ENCODE results near the gene INPP5F. TPM values are rescaled to one million over a fixed set of nuclear protein-coding genes. Genes with fewer than 3 reads are reported as not detected.

INPP5F gene
- total and polyA plus RNA-seq, 9 of the 15 experiments (the other 6 are each of a cell fraction or from before 2014, with no cell fraction given), result 1.6 to 7.3 (median 6.0) TPM

DNA sequence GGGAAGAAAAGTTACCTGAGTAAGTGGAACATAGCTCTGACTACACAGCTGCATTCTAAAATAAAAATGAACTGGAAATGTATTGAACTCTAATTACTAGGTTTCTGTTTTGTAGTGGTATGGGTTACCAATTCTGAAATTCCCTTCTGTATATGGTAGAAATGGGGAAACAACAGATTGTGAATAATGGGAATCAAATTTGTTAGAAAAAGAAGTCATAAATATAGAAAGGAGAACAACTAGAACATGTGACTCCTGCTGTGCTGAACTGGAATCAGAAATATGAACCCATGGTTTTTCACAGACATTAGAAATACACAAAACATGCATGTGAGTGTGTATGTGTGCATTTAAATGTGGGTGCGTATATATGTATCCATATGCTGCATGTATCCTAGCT lies 119.8 kb downstream of the INPP5F start:
- no peak overlapping the region for H2AFZ ChIP-seq (ENCODE audit: low read depth, low read length)
- ATAC-seq, result no peak
- in situ Hi-C loops (cut with MboI), result no loop called here
- H3K79me2 ChIP-seq (ENCODE audit: control insufficient read depth, insufficient read depth, low read length), result no peaks in the 10 kb centered on the region
- H3K4me3 ChIP-seq, result no peak overlapping the region
- H3K9ac ChIP-seq (ENCODE audit: insufficient read depth in 1 of 2, low read depth in 2 of 2, low read length in 2 of 2), result no peak overlapping the region
- H3K36me3 ChIP-seq (ENCODE audit: control insufficient read depth, insufficient read depth, low read length), result peaks cover 94% of the 10 kb centered on the region
- no peak overlapping the region for H3K4me2 ChIP-seq (ENCODE audit: insufficient read depth, low read length)
- H3K27ac ChIP-seq (ENCODE audit: extremely low read depth, low read depth, low read length), result no peak overlapping the region
- 100% methylated on average over 1 of the region's 1 CpG for WGBS (ENCODE audit: insufficient coverage, low coverage, missing lambda C conversion rate)
- ChIA-PET CTCF (ENCODE audit: low intra/inter-chr PET ratio) (no interaction called here), POLR2A (no interaction called here)
- TF ChIP-seq E2F3 (CRISPR knock-in tag; IDR thresholded peaks at IDR 0.05), result no peak
- TF ChIP-seq STAG1 (CRISPR knock-in tag; IDR thresholded peaks at IDR 0.05; ENCODE audit: borderline replicate concordance), result no peak
- no peak for TF ChIP-seq MEF2D (tag; conservative IDR thresholded peaks at IDR 0.05; ENCODE audit: low read depth)
- TF ChIP-seq RBFOX2 (IDR thresholded peaks at IDR 0.05; ENCODE audit: low read depth, low read length), result no peak
- no peak for TF ChIP-seq PHTF2 (CRISPR knock-in tag; IDR thresholded peaks at IDR 0.05)
- TF ChIP-seq YY1 (IDR thresholded peaks at IDR 0.05; ENCODE audit: borderline replicate concordance in 1 of 3, control insufficient read depth in 1 of 3, extremely low read depth in 1 of 3, insufficient read depth in 3 of 3, insufficient read length in 1 of 3, insufficient replicate concordance in 2 of 3, low read depth in 1 of 3, low read length in 2 of 3), result no peak
- no peak for TF ChIP-seq ZNF140 (CRISPR knock-in tag; IDR thresholded peaks at IDR 0.05)
- TF ChIP-seq, protein P1, sequence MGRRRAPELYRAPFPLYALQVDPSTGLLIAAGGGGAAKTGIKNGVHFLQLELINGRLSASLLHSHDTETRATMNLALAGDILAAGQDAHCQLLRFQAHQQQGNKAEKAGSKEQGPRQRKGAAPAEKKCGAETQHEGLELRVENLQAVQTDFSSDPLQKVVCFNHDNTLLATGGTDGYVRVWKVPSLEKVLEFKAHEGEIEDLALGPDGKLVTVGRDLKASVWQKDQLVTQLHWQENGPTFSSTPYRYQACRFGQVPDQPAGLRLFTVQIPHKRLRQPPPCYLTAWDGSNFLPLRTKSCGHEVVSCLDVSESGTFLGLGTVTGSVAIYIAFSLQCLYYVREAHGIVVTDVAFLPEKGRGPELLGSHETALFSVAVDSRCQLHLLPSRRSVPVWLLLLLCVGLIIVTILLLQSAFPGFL (CRISPR knock-in tag; IDR thresholded peaks at IDR 0.05), result no peak
- TF ChIP-seq ZNF217 (CRISPR knock-in tag; IDR thresholded peaks at IDR 0.05), result no peak
- TF ChIP-seq, protein P2, sequence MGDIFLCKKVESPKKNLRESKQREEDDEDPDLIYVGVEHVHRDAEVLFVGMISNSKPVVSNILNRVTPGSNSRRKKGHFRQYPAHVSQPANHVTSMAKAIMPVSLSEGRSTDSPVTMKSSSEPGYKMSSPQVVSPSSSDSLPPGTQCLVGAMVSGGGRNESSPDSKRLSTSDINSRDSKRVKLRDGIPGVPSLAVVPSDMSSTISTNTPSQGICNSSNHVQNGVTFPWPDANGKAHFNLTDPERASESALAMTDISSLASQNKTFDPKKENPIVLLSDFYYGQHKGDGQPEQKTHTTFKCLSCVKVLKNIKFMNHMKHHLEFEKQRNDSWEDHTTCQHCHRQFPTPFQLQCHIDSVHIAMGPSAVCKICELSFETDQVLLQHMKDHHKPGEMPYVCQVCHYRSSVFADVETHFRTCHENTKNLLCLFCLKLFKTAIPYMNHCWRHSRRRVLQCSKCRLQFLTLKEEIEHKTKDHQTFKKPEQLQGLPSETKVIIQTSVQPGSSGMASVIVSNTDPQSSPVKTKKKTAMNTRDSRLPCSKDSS (IDR thresholded peaks at IDR 0.05; ENCODE audit: low read depth, partially characterized antibody), result no peak
- TF ChIP-seq, protein P3, sequence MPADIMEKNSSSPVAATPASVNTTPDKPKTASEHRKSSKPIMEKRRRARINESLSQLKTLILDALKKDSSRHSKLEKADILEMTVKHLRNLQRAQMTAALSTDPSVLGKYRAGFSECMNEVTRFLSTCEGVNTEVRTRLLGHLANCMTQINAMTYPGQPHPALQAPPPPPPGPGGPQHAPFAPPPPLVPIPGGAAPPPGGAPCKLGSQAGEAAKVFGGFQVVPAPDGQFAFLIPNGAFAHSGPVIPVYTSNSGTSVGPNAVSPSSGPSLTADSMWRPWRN (IDR thresholded peaks at IDR 0.05; ENCODE audit: low read depth), result no peak
- no peak for TF ChIP-seq ZNF184 (CRISPR knock-in tag; IDR thresholded peaks at IDR 0.05)
- TF ChIP-seq XRCC5 (IDR thresholded peaks at IDR 0.05; ENCODE audit: low read depth, low read length), result no peak
- no peak for TF ChIP-seq HDGF (IDR thresholded peaks at IDR 0.05)
- H3K27me3 ChIP-seq (ENCODE audit: control insufficient read depth in 2 of 2, insufficient read depth in 2 of 2, low read length in 2 of 2), result no peaks in the 10 kb centered on the region
- BruUV-seq (replicated peaks), result no TSS peak
- FAIRE-seq, result no peak
- intact Hi-C loops (cut with micrococcal nuclease), result no loop called here
- no peaks in the 10 kb centered on the region for H3K9me3 ChIP-seq (replicated peaks; ENCODE audit: control insufficient read depth, insufficient read depth, low read depth, low read length)
- no peaks in the 10 kb centered on the region for H3K9me1 ChIP-seq (ENCODE audit: control insufficient read depth, insufficient read depth, low read length)
- H3K4me1 ChIP-seq (replicated peaks in 1 of 2; ENCODE audit: control insufficient read depth in 2 of 2, insufficient read depth in 2 of 2, low read length in 2 of 2), result no peaks in the 10 kb centered on the region
- no peak for DNase-seq (ENCODE audit: extremely low read depth in 1 of 4, low spot score in 3 of 4)
- H4K20me1 ChIP-seq (replicated peaks; ENCODE audit: control insufficient read depth, insufficient read depth, low read length), result no peaks in the 10 kb centered on the region

Measured in K562 (cell line).